Adrenal gland (tissue), 5 donors: ENCODE measurements around the gene RNASEL.

Experiments
- POLR2A ChIP-seq, 2 donors: fragments of 450-650 bp; IDR thresholded peaks; one replicate each; pipeline ENCODE4 v1.6.1; 2017; ENCODE audit warnings: antibody characterized with exemption in 2 of 2, mild to moderate bottlenecking in 2 of 2, moderate library complexity in 1 of 2
- TF ChIP-seq, protein P1 (sequence below), 6 experiments: fragments of 450-650 bp in 4 of 6; fragments of 200-600 bp in 2 of 6; sonication (generic) in 1 of 6; IDR thresholded peaks; 1 replicate in 5 of 6; 2 replicates in 1 of 6; pipeline versions ENCODE4 v1.5.1 to v1.8.0; 2016 to 2021; ENCODE audit warnings: antibody characterized with exemption in 6 of 6, mild to moderate bottlenecking in 2 of 6, moderate library complexity in 1 of 6
- donor health status: DM: no; HTN: no; CAD: no.

DNA sequence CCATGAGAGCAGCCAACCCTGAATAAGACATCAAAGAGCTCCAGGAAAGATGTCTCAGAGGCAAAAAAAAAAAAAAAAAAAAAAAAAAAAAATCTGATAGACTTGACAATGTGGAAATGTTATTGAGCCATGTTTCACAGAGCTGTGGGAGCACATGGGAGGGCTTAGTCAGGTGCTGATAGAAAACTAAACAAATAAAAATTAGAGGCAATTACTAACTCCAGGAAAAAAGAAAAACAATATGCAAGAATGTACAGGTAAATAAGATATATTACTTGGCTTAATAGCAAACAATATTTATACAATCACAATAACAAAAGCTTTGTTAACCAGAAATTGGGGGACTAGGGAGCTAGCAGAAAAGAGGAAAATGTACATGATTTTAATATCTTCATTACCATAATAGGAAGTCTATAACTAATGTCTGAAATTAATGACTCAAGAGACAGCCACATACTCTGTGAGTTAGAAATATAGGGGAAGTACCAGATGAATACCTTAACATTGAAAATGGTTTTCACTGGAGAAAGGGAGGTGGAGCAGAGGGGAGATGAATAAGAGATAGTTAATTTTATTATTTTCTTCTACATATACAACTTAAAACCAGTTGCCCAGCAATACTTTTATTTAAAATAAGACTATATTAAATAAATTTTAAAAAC lies 32.0 kb upstream of the RNASEL start:
- TF ChIP-seq, protein P1, sequence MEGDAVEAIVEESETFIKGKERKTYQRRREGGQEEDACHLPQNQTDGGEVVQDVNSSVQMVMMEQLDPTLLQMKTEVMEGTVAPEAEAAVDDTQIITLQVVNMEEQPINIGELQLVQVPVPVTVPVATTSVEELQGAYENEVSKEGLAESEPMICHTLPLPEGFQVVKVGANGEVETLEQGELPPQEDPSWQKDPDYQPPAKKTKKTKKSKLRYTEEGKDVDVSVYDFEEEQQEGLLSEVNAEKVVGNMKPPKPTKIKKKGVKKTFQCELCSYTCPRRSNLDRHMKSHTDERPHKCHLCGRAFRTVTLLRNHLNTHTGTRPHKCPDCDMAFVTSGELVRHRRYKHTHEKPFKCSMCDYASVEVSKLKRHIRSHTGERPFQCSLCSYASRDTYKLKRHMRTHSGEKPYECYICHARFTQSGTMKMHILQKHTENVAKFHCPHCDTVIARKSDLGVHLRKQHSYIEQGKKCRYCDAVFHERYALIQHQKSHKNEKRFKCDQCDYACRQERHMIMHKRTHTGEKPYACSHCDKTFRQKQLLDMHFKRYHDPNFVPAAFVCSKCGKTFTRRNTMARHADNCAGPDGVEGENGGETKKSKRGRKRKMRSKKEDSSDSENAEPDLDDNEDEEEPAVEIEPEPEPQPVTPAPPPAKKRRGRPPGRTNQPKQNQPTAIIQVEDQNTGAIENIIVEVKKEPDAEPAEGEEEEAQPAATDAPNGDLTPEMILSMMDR (IDR thresholded peaks at IDR 0.05): no peak
- TF ChIP-seq POLR2A (IDR thresholded peaks at IDR 0.05): no peak
